Measurements from ENCODE around the gene CERS6.

DNA sequence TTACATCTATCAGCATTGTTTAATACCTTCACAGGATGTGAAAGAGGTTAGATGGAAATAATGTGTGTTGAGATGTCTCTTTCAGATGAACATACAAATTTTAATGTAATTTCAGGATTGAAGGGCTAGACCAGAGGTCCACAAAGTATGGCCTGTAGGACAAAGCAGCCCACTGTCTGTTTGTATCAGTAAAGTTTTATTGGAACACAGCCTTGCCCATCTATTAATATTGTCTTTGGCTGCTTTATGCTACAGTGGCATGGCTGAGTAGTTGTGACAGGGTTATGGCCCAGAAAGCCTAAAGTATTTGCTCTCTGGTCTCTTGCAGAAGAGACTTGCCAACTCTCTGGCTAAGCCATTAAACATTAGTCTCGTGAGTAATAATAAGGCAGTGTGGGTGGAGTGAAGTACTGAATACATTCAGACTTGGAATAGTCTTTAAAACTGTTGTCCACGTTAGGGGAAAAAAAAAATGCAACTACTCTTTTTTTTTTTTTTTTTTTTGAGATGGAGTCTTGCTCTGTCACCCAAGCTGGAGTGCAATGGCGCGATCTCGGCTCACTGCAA lies 271.9 kb downstream of the CERS6 start:
- no peak for TF ChIP-seq CTCF (tag by site-specific recombination; IDR thresholded peaks at IDR 0.05)
- no peak for TF ChIP-seq ZNF248 (tag by site-specific recombination; IDR thresholded peaks at IDR 0.05)
- no peak for TF ChIP-seq ZNF121 (tag by site-specific recombination; IDR thresholded peaks at IDR 0.05)
- no peak for TF ChIP-seq ZXDB (tag by site-specific recombination; IDR thresholded peaks at IDR 0.05)
- no peak for TF ChIP-seq REST (tag by site-specific recombination; IDR thresholded peaks at IDR 0.05)
